ENCODE measurements around the gene TH. TPM values are rescaled to one million over a fixed set of nuclear protein-coding genes. Genes with fewer than 3 reads are reported as not detected.

TH gene
- total and polyA plus RNA-seq, 2 of the 4 experiments (the other 2 are of a cell fraction), result 0.10 TPM; not detected in 1

- H3K9ac ChIP-seq (ENCODE audit: low read depth, low read length), result no peak overlapping the region
- TF ChIP-seq NFE2L2 (IDR thresholded peaks at IDR 0.05; ENCODE audit: low read depth, low read length) (no peak), SMC3 (IDR thresholded peaks at IDR 0.05; ENCODE audit: low read depth, low read length) (no peak), MAZ (IDR thresholded peaks at IDR 0.05; ENCODE audit: borderline replicate concordance, low read depth, low read length) (no peak)
- H2AFZ ChIP-seq (replicated peaks; ENCODE audit: low read length, poor library complexity), result no peak overlapping the region
- no peak overlapping the region for H3K27ac ChIP-seq (ENCODE audit: insufficient read depth, low read length)
- H3K4me3 ChIP-seq (ENCODE audit: insufficient read depth, low read depth, low read length), result no peak overlapping the region
- H2BK15ac ChIP-seq (ENCODE audit: low read depth, low read length), result no peak overlapping the region
- no peak overlapping the region for H2AK9ac ChIP-seq (replicated peaks; ENCODE audit: low read depth, low read length, poor library complexity)
- ChIA-PET CTCF (interaction anchor here (0.5 kb wide), 1 partner anchor 352 kb away, joined by 4 read pairs; no protein-coding TSS in a partner anchor), POLR2A (ENCODE audit: unreplicated experiment) (no interaction called here)
- WGBS, 2 experiments (ENCODE audit: extremely low coverage in 2 of 2, insufficient read length in 1 of 2), result 33% methylated on average over 1 of the region's 2 CpGs; no CpG with 5 or more reads in 1 of the 2 experiments
- no peak overlapping the region for H4K8ac ChIP-seq (ENCODE audit: low read depth in 2 of 2, low read length in 2 of 2)
- no peak overlapping the region for H3K4me2 ChIP-seq (ENCODE audit: low read depth, low read length)
- no peak overlapping the region for H4K5ac ChIP-seq (ENCODE audit: low read depth, low read length)
- no peak overlapping the region for H3K56ac ChIP-seq (ENCODE audit: extremely low read depth, insufficient read depth, low read length)
- intact Hi-C loops (cut with micrococcal nuclease), result no loop called here
- ATAC-seq (ENCODE audit: low read depth), result no peak
- H3K4me1 ChIP-seq (ENCODE audit: control insufficient read depth, insufficient read depth, low read length), result no peaks in the 10 kb centered on the region
- H3K27me3 ChIP-seq (ENCODE audit: control insufficient read depth, insufficient read depth, low read length), result peaks cover 12% of the 10 kb centered on the region
- H3K9me1 ChIP-seq (ENCODE audit: insufficient read depth, low read length), result no peaks in the 10 kb centered on the region
- no peaks in the 10 kb centered on the region for H3K79me1 ChIP-seq (ENCODE audit: low read depth in 1 of 2, low read length in 2 of 2)
- no peaks in the 10 kb centered on the region for H4K20me1 ChIP-seq (ENCODE audit: insufficient read depth, low read length)
- H3K18ac ChIP-seq (ENCODE audit: low read depth, low read length), result no peak overlapping the region
- H3K9me3 ChIP-seq (ENCODE audit: control insufficient read depth, insufficient read depth, low read length), result no peaks in the 10 kb centered on the region
- H3K4ac ChIP-seq (ENCODE audit: low read depth, low read length), result no peak overlapping the region
- dilution Hi-C loops (cut with HindIII; ENCODE audit: low sequenced_read_pairs, unreplicated experiment), result no loop called here
- H2AK5ac ChIP-seq (ENCODE audit: low read depth, low read length), result no peak overlapping the region
- H2BK20ac ChIP-seq (ENCODE audit: low read depth, low read length), result no peak overlapping the region
- H4K91ac ChIP-seq (ENCODE audit: insufficient read depth, low read depth, low read length), result no peak overlapping the region
- H3K36me3 ChIP-seq (ENCODE audit: control insufficient read depth, insufficient read depth, low read length), result no peaks in the 10 kb centered on the region
- no peak overlapping the region for H3K14ac ChIP-seq (replicated peaks; ENCODE audit: low read depth, low read length)
- BruUV-seq (replicated peaks), result no TSS peak
- in situ Hi-C loops (cut with MboI; ENCODE audit: low sequenced_read_pairs), result loop anchor here (5.0 kb wide), 1 partner anchor 216 kb away; no protein-coding TSS in a partner anchor
- no peak overlapping the region for H3K23ac ChIP-seq (ENCODE audit: low read depth, low read length)
- H2BK120ac ChIP-seq (ENCODE audit: low read depth, low read length), result no peak overlapping the region
- H2BK5ac ChIP-seq (ENCODE audit: low read depth, low read length, poor library complexity, severe bottlenecking), result no peak overlapping the region
- no peak for DNase-seq
Measured at GRCh38 chr11:2201542-2201941, 29.9 kb upstream of the TH start.
